Measurements from ENCODE around the gene FASTK.

The FASTK gene

DNA sequence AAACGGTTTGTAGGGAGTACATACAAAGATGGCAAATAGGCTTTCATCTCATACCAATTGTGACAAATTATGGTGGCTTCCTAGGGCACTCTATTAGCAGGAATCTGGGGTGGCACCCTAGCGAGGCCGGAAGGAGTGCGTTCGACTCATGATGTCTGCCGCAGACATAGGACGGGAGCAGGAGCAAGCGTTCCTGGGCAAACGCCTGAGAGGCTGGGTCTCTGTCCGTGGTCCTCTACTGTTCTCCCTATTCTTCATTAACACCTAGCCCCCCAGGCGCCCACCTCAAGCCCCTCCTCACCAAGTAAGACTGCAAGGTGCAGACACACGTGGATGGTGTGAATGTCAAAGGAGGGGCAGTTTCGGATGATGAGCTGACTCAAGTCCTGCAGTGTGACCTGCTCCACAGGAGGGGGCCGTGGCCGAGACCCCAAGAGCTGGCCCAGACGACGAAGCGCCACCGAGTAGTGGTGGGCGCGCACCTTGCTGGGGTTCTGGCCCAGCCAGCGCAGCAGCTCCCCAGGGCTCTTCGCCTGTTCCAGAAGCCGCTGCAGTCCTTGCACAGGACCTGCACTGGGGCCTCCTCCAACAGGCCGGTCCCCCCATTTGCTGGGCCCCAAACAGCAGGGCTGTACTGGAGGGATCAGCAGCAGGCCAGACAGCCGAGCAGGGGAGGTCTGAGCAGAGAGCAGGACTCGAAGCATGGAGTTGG is 1.3 kb downstream of the FASTK start:
- TF ChIP-seq, protein P1, sequence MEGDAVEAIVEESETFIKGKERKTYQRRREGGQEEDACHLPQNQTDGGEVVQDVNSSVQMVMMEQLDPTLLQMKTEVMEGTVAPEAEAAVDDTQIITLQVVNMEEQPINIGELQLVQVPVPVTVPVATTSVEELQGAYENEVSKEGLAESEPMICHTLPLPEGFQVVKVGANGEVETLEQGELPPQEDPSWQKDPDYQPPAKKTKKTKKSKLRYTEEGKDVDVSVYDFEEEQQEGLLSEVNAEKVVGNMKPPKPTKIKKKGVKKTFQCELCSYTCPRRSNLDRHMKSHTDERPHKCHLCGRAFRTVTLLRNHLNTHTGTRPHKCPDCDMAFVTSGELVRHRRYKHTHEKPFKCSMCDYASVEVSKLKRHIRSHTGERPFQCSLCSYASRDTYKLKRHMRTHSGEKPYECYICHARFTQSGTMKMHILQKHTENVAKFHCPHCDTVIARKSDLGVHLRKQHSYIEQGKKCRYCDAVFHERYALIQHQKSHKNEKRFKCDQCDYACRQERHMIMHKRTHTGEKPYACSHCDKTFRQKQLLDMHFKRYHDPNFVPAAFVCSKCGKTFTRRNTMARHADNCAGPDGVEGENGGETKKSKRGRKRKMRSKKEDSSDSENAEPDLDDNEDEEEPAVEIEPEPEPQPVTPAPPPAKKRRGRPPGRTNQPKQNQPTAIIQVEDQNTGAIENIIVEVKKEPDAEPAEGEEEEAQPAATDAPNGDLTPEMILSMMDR (conservative IDR thresholded peaks at IDR 0.05; ENCODE audit: low read depth), result no peak
- ChIA-PET CTCF (no interaction called here), POLR2A (ENCODE audit: low non-redundant PET) (no interaction called here)
- peak overlapping the region; percentile 99 for H3K27ac ChIP-seq
- DNase-seq (ENCODE audit: low spot score), result no peak

DNA sequence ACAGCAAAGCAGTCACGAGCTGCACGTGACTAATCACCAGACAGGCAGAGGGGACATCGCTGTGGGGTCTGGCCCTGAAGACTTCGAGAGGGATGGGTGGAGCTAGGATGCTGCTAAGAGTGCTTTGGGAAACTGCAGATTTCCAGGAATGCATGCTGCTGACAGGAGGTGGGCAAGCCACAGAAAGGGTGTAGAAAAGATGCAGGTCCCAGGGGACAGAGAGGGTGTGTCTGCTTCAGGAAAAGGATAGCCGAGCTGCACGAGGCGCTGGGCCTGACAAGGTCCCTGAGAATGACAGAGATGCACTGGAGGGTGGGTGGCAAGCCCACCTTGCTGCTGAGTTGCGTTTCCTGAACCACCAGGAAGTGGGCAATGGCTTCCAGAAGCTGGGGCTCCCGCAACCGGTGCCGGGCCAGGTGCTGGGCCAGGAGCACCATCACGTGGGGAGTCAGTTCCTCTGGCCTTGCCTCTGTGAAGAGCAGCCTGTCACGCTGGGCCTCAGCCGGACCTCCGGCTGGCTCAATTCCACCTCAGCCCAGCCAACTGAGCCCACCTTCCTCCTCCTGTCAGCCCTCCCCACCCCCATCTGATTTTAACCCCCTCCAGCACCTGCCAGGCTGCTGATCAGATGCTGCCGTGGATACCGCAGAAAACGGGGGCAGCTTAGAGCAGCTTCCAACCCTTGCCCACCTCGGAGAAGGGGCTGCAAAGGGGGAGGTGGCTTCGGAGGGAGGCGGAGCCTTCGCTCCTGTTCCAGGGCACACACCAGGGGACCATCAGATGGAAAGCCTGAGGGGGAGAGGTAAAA is 2.2 kb downstream of the FASTK start:
- POLR2A ChIA-PET (ENCODE audit: low non-redundant PET), result no interaction called here
- peak overlapping the region; percentile 99 for H3K27ac ChIP-seq
- CTCF ChIA-PET, result no interaction called here
- no peak for DNase-seq (ENCODE audit: low spot score)
- TF ChIP-seq, protein P1 (conservative IDR thresholded peaks at IDR 0.05; ENCODE audit: low read depth), result no peak

DNA sequence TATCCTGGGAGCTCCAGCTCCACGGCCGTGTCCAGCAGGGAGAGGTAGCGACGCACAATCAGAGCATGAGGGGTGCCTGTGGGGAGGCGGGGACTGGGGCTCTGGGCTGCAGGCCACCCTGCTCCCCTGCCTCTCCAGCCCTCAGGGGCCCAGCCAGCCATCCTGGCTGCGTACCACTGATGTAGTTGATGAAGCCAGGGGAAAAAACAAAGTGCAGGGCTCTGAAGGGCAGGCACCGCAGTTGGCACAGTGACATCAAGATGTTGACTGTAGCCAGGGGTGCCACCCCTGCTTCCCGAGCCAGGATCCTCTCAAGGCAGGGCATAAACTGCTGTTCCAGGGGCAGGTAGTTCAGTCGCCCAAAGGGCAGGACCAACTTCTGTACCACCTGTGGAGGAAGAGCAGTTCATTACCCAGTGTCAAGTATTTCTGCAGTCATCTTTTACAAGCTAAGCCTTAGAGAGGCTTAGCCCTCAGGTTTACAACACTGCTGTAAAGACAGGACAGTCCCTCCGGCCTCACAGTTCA is 2.8 kb downstream of the FASTK start:
- TF ChIP-seq, protein P1 (conservative IDR thresholded peaks at IDR 0.05; ENCODE audit: low read depth), result no peak
- peak overlapping the region; percentile 99 for H3K27ac ChIP-seq
- ChIA-PET CTCF (interaction anchor here (1.1 kb wide), 1 partner anchor 112 kb away, joined by 3 read pairs; no protein-coding TSS in a partner anchor), POLR2A (ENCODE audit: low non-redundant PET) (interaction anchor here (1.4 kb wide), 1 partner anchor 10 kb away, joined by 4 read pairs; no protein-coding TSS in a partner anchor)
- no peak for DNase-seq (ENCODE audit: low spot score)

DNA sequence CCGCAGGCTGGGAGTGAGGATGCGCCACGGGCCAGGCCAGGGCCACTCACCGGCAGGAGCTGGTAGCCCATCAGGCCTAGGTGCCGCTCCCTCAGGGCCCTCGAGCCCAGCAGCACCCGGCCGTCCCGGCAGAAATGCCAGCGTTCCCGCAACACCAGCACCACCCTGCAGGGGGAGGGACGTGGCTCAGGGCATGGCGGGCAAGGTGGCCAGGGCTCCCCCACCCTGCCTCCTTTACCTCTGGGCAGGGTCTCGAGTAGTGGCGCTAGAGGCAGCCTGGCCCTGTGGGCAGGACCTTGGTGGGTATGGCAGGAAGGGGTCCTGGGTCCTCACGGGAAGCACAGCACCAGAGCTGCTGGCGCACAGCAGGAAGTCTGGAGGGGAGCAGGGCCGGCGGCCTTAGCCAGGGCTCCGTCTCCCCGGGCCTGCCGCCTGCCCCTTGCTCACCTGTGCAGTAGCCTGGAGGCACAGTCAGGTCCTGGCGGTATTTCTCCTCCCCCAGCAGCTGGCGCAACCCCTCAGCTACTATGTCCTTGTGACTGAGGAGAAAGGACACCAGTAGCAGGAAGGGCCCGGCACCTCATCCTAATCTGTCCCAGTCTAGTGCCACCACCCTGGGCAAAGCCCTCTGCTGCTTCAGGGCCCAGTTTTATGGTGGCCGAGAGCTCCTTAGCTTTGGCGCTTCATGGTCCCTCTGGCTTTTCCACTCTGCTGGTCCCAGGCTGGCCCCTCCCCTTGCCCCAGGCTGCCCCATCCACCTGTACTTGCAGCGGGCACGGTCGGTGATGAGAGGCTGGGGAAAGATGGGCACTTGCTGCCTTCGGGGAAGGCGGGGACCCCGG is 3.5 kb downstream of the FASTK start:
- POLR2A ChIA-PET (ENCODE audit: low non-redundant PET), result interaction anchor here (1.4 kb wide), 1 partner anchor 9 kb away, joined by 4 read pairs; no protein-coding TSS in a partner anchor
- H3K27ac ChIP-seq, result peak overlapping the region; percentile 99
- CTCF ChIA-PET, result interaction anchor here (0.5 to 1.1 kb wide), 3 partner anchors 33 to 114 kb away, joined by 3 read pairs; no protein-coding TSS in a partner anchor
- DNase-seq (ENCODE audit: low spot score), result no peak
- TF ChIP-seq, protein P1 (conservative IDR thresholded peaks at IDR 0.05; ENCODE audit: low read depth), result peak; percentile 15

DNA sequence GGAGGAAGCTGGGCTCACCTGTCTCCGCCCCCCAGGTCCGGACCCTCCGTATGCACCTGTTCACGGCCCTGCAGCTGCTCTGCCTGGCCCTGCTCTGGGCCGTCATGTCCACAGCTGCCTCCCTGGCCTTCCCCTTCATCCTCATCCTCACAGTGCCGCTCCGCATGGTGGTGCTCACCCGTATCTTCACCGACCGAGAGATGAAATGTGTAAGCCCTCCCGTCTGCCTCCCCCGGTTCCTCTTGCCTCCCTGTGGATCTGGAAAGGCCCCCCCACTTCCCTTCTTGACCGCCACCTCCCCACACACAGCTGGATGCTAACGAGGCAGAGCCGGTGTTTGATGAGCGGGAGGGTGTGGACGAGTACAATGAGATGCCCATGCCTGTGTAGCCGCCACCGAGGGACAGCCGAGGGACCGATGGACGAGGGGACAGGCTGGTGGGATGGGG is 4.6 kb downstream of the FASTK start:
- ChIA-PET CTCF (interaction anchor here (0.5 to 1.0 kb wide), 2 partner anchors 34 to 113 kb away, joined by 3 read pairs; no protein-coding TSS in a partner anchor), POLR2A (ENCODE audit: low non-redundant PET) (interaction anchor here (0.6 to 1.4 kb wide), 2 partner anchors 8 to 47 kb away, joined by 4 to 5 read pairs; no protein-coding TSS in a partner anchor)
- TF ChIP-seq, protein P1 (conservative IDR thresholded peaks at IDR 0.05; ENCODE audit: low read depth), result no peak
- DNase-seq (ENCODE audit: low spot score), result no peak
- H3K27ac ChIP-seq, result peak overlapping the region; percentile 99

All from RWPE1 (cell line).